HFFc6 (cell line): ENCODE measurements around the gene ARHGEF3. TPM values are rescaled to one million over a fixed set of nuclear protein-coding genes. Genes with fewer than 3 reads are reported as not detected.

ENCODE experiments used
- DNase-seq: peaks from one replicate; pipeline ENCODE4 v3.0.0-alpha.2; 2018
- H3K27ac Mint-ChIP-seq: 2 replicates; pipeline ENCODE4 v1.8.0; 2020; ENCODE audit warnings: mild to moderate bottlenecking, mixed read lengths
- H3K27me3 Mint-ChIP-seq: 2 replicates; pipeline ENCODE4 v1.8.0; 2021; ENCODE audit warnings: mild to moderate bottlenecking, moderate library complexity, mixed read lengths; ENCODE audit not compliant: insufficient read depth
- H3K36me3 Mint-ChIP-seq: 2 replicates; pipeline ENCODE4 v1.8.0; 2021; ENCODE audit warnings: low read depth, mixed read lengths
- H3K4me1 Mint-ChIP-seq: 2 replicates; pipeline ENCODE4 v1.8.0; 2020; ENCODE audit warnings: low read depth, mixed read lengths
- H3K4me3 Mint-ChIP-seq: 2 replicates; pipeline ENCODE4 v1.8.0; 2020; ENCODE audit warnings: mild to moderate bottlenecking, moderate library complexity, mixed read lengths
- H3K9me3 Mint-ChIP-seq: 2 replicates; pipeline ENCODE4 v1.8.0; 2020; ENCODE audit warnings: mild to moderate bottlenecking, mixed read lengths
- total RNA-seq, 6 experiments: library from RNA; stranded (reverse); fragmentation: NEBNext Ultra II Directional; extraction: Animal tissue kit (Norgen Biotek cat#: 25700); gene quantifications; 2 replicates in 1 of 6; 3 replicates in 5 of 6; pipeline ENCODE4 v1.2.3, GENCODE V29; 2021
- TF ChIP-seq, protein P1 (sequence below): fragments of 200-600 bp; sonication (generic); IDR thresholded peaks from 2 replicates; pipeline ENCODE4 v1.5.0; 2021; ENCODE audit warnings: antibody characterized with exemption, mild to moderate bottlenecking

The ARHGEF3 gene
- total RNA-seq, 6 experiments from 2014 or later: 1.7 to 5.9 (median 2.4) TPM

DNA sequence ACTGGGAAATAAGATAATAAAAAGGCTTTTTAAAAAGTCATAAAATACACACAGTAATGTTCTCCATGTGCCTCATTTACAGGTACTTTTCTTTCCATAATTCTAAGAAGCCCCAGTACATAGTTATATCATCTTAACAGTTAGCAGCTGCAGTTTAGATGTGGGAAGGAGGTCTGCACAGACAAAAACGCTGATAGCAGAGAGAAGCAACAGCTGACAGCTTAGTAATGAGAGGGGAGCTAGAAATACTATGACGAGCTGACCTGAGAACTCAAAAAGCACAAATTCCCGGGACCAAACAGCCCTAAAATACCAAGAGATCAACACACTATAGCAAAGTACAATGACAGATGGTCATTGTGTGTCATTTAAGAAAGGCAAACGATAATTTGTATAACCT is 36.7 kb upstream of the ARHGEF3 start:
- peaks cover 57% of the 10 kb centered on the region for H3K4me1 Mint-ChIP-seq
- no peaks in the 10 kb centered on the region for H3K36me3 Mint-ChIP-seq
- H3K27me3 Mint-ChIP-seq: no peaks in the 10 kb centered on the region; the same call in 1 of the 2 replicates
- H3K27ac Mint-ChIP-seq: peak overlapping the region; percentile 44; the same call in 1 of the 2 replicates
- no peaks in the 10 kb centered on the region for H3K9me3 Mint-ChIP-seq
- no peak overlapping the region for H3K4me3 Mint-ChIP-seq
- DNase-seq: no peak
- TF ChIP-seq, protein P1, sequence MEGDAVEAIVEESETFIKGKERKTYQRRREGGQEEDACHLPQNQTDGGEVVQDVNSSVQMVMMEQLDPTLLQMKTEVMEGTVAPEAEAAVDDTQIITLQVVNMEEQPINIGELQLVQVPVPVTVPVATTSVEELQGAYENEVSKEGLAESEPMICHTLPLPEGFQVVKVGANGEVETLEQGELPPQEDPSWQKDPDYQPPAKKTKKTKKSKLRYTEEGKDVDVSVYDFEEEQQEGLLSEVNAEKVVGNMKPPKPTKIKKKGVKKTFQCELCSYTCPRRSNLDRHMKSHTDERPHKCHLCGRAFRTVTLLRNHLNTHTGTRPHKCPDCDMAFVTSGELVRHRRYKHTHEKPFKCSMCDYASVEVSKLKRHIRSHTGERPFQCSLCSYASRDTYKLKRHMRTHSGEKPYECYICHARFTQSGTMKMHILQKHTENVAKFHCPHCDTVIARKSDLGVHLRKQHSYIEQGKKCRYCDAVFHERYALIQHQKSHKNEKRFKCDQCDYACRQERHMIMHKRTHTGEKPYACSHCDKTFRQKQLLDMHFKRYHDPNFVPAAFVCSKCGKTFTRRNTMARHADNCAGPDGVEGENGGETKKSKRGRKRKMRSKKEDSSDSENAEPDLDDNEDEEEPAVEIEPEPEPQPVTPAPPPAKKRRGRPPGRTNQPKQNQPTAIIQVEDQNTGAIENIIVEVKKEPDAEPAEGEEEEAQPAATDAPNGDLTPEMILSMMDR: no peak

DNA sequence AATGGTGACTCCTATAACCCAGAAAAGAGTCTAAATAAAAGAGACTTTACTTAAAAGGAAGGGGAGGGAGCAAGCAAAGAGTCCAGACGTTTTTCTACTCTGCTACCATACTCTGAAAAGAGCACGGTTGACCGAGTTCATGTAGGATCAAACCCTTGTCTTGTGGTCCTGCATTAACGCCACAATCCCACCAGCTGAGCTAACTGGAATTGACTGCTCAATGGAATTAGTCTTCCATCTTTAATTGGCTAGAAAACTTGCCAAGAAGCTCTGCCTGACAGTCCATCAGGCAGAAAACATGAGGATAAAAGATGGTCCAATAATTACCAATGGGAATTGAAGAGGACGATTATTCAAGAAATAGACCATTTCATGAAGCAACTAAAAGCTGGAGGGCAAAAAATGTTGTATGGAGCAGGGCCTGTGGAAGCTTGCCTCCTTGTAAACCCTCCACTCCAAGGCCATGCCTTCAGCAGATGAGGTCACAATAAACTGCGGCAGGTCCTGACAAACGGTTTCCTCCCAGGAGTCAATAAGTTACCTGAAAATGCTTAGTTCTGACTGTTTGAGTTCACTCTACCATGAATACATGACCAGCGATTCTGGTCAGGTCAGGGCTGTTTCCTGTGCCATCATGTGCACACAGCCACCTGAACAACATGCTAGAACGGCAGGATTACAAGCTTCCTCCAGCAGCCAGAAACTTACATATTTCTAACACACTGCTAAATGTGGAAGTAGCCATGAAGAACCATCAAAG is 35.6 kb upstream of the ARHGEF3 start:
- Mint-ChIP-seq H3K4me3 (no peak overlapping the region), H3K27ac (no peak overlapping the region), H3K36me3 (no peaks in the 10 kb centered on the region), H3K27me3 (no peaks in the 10 kb centered on the region; the same call in 1 of the 2 replicates), H3K9me3 (no peaks in the 10 kb centered on the region), H3K4me1 (peaks cover 53% of the 10 kb centered on the region)
- TF ChIP-seq, protein P1: no peak
- no peak for DNase-seq

- Mint-ChIP-seq H3K27ac (peak overlapping the region; percentile 47; the same call in 1 of the 2 replicates), H3K36me3 (no peaks in the 10 kb centered on the region), H3K4me1 (peaks cover 51% of the 10 kb centered on the region), H3K9me3 (no peaks in the 10 kb centered on the region), H3K27me3 (no peaks in the 10 kb centered on the region; the same call in 1 of the 2 replicates), H3K4me3 (no peak overlapping the region)
- TF ChIP-seq, protein P1: no peak
- no peak for DNase-seq
Measured at GRCh38 chr3:56836276-56837163, 34.8 kb upstream of the ARHGEF3 start.

- peak; percentile 33 for DNase-seq
- Mint-ChIP-seq H3K9me3 (no peaks in the 10 kb centered on the region), H3K4me1 (peaks cover 43% of the 10 kb centered on the region), H3K27me3 (no peaks in the 10 kb centered on the region; the same call in 1 of the 2 replicates), H3K27ac (peak overlapping the region; percentile 47), H3K4me3 (no peak overlapping the region; the same call in 1 of the 2 replicates), H3K36me3 (no peaks in the 10 kb centered on the region)
- TF ChIP-seq, protein P1: no peak
Measured at GRCh38 chr3:56835650-56836227, 34.0 kb upstream of the ARHGEF3 start.

- Mint-ChIP-seq H3K36me3 (no peaks in the 10 kb centered on the region), H3K27me3 (no peaks in the 10 kb centered on the region; the same call in 1 of the 2 replicates), H3K27ac (no peak overlapping the region), H3K4me1 (peaks cover 24% of the 10 kb centered on the region), H3K9me3 (no peaks in the 10 kb centered on the region), H3K4me3 (no peak overlapping the region)
- DNase-seq: no peak
- TF ChIP-seq, protein P1: no peak
Measured at GRCh38 chr3:56833536-56833935, 31.8 kb upstream of the ARHGEF3 start.
